ENCODE results near the gene IMMP2L.
A peak's percentile ranks its signal among the peaks of the same experiment; 100 is the strongest.

IMMP2L gene

DNA sequence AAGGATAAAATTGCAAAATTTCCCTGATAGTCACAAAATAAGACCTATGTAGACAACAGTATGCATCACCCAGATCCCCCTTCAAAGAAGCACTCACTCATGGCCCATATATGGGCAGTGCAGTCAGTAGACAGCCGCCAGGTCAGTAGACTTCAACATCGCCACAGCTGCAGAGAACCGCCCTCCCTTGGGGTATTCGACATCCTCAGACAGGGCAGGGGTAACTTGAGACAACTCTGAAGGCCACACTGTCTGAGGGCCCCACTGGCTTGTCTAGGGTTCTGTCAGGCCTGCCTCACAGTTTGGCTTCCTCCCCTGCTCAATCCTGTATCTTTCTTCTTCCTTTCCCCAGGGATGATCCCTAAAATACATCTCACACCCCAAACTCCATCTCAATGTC lies 172.3 kb downstream of the IMMP2L start:
- no peak for DNase-seq

DNA sequence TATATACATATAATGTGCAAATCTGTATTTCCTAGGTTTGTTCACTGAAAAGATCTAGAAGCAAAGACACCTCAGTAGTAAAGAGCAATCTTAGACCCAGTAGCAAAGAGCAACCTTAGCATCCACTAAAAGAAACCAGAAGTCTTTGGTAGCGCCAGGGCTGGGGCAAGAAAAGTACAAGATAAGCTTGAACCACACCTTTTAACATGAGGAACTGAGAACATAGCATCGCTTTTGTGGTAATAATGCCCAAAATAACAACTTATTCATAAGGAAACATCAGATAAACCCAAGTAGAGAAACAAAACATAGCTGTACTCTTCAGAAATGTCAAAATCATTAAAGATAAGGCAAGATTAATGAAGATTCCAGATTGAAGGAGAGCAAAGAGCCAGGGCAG lies 173.4 kb downstream of the IMMP2L start:
- DNase-seq, result no peak

DNA sequence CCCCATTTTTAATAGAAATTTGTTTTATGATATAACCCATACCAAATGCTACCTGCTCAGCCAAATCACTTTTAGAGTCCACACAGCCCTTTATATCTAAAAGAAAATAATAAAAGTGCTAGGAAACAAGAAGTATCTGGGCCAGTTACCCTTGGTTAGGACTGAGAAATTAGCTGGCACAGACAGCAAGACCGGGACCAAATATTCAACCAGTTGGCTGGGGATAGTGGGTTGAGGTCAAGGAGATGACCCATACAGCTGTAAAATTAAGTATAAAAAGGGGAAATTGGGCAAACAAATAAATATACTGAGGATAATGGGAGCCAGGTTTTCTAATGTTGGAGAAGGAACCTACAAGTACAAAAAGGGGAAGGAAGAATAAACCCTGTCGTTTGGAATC lies 174.3 kb downstream of the IMMP2L start:
- DNase-seq, result no peak

DNA sequence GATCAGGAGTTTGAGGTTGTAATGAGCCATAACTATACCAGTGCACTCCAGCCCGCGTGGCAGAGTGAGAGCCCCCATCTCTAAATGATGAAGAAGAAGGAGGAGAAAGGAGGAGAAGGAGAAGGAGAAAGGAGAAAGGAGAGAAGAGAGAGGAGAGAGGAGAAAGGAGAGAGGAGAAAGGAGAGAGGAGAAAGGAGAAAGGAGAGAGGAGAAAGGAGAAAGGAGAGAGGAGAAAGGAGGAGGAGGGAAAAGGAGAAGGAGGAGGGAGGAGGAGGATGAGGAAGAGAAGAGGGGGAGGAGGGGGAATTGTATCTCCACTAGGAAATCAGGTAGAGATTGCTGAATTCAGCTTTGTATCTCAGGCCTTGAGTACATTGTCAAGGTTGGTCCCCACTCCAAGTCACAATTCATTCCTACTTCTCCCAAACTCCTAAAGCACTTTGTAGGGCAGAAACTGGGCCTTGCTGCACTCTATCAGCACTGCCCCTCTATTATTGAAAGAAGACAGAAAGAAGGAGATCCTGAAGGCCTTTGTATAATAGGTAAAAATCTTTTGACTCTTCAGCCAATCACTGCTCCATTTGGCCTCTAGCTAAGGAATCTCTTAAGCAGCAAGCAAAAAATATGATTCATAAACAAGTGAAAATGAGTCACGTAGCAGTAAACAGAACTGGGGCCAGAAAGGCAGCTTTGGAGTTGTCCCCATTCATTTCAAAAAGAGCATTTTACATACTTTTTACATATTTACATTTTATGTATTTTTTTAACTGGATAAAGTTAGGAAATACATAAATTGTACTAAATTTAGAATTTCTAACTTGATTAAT lies 178.0 kb downstream of the IMMP2L start:
- peak; percentile 14 for DNase-seq

DNA sequence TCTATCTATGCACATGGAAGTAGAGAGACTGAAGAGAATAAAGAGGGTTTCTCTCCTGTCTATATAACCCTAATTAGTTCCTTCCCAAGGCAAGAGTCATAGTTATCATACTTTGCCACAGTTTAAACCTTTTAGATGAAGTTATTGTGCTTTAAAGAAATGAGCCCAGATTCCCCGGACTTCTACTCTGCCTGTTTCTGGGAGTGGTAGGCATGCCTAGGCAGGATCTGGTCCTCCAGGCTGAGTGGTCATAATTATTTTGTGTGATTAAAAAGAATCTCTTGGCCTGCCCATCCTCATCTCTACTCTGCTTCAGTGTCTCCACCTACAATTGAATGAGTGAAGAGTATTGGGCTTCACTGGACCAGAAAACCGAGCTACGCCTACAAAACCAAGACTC lies 179.2 kb downstream of the IMMP2L start:
- DNase-seq, result no peak

DNA sequence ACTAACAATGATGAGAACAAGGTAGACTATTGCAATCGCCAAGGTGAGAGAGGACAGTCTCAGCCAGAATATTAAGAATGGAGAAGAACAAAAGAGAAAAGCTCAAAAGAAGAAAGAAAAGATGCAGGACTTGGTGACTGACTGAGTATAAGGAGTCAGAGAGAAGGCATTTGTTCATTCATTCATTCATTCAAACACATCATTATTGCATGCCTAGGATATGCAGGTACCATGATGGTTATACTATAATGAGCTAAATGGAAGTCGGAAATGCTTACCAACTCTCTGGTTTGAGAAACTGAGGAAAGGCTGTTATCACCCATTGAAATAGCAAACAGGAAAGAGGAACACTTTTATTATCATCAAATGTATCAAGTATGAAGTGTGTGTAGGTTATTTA lies 180.7 kb downstream of the IMMP2L start:
- DNase-seq, result no peak

DNA sequence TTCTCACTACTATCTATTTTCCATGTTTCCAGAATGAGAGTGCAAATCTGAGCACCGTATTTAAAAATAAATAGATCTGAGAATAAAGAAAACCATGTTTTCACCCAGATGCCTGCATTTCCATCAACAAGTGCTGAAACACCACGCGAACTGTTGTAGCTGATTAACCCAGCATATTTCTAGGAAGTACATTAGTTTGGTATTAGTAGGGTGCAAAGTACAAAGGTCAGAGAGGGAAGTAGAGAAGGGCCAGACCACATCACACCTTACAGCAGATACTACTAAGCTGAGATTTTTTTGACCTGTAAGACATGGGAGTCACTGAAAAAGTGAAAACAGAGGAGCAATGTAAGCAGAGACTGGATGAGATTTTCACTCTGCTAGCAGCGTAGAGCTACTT lies 181.3 kb downstream of the IMMP2L start:
- no peak for DNase-seq

DNA sequence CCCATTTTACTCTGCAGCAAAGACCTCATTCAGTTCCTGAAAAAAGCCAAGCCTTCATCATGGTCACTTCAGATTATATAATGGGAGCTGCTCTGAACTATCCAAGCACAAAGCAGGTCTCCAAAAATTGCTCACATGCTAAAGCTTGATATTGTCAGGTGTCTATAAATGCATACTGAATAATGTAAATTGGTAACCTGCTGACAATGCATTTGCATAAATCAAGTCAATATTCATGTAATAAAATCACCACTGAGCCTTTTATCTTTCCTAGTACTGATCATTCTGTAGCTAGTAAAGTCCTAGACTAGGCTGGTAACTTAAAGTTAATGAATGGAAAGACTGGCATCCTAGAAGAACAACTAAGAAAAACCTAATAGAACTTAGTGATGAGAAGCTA lies 188.3 kb downstream of the IMMP2L start:
- DNase-seq, result no peak

DNA sequence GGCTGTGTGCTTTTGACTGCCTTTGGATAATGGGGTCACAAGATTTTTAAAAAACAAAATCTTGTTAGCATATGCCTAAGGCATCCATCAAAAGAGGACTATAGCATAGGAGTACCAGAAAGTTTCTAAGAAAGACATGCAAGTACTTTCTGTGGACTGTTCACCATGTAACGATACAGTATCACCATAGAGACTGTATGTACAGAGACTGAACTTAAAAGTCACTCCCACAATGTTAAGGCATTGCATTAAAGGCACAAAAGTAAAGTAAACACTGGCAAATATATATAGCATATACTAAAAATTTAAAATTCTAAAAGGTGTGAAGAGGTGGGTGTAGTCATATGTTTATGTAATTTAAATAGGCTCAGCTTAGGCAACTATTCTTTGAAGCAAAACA lies 190.9 kb downstream of the IMMP2L start:
- no peak for DNase-seq

DNA sequence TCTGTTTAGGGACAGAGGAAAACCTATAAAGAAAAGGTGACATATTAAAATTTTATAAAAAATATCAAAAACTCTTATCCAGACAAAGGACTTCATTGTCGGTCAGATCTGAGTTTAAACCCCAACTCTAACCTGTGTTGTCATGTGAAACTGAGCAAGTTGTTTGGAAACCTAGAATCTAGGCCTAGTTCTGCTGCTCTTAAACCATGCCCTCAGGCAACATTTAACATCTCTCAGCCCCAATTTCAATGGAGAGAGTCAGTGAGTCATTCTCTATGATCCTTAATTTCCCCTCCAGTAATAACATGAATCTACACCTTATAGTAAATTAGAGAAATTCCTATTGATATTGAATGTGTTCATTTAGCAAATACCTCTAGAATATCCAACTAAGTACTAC lies 192.3 kb downstream of the IMMP2L start:
- DNase-seq, result no peak

DNA sequence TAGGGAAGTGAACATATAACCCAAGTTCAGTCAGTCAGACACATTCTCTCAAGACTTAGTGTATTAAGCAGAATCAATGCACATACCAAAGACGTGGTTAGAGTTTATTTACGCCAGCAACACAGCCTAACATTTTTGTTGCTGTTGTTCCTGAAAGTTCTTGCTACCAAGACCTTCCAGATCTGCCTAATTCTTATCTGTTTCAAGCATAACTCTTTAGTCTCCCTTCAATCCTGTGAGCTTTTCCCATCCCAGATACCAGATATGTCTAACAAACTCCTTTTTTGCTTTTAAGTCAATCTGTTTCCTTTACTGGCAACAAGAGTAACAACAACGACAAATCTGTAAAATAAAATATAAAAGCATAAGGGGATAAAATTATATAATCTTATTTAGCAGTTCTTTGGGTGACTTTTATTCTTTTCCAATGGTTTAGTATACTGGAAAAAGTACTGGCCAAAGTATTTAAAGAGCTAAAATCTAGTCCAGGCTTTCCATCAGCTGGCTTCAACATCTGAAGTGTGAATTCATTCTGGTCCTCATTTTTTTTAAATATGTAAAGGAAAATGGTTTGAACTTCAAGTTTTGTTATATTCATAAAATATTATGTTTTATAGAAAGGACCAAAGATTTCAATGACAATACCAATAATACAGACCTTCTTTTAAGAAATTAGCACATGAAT lies 193.8 kb downstream of the IMMP2L start:
- no peak for DNase-seq

DNA sequence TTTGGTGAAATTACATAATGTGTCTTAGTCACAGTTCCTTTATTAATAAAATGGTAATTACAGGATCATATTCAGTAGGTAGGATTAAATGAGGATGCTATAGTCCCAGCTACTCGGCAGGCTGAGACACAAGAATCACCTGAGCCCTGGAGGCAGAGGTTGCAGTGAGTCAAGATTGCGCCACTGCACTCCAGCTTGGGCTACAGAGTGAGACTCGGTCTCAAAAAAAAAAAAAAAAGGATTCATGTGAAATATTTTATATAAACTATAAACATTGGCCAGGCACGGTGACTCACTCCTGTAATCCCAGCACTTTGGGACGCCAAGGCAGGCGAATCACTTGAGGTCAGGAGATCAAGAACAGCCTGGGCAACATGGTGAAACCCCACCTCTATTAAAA lies 197.9 kb downstream of the IMMP2L start:
- DNase-seq, result peak; percentile 61

DNA sequence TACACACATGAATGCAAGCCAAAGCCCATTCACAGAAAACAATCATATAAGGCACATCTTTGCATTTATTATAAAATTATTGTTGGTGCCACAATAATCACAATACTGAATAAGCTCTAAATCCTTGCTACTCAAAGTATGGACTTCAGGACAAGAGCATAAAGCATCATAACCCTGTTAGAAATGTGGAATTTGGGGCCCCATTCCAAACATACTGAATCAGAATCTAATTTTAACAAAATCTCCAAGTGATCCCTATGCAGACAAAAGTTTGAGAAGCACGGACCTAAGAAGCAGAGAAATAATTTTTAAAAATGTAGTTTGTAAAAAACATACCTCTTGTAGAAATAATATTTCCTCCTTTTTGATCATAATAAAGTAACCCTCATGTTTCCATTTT lies 199.2 kb downstream of the IMMP2L start:
- DNase-seq, result peak; percentile 71

DNA sequence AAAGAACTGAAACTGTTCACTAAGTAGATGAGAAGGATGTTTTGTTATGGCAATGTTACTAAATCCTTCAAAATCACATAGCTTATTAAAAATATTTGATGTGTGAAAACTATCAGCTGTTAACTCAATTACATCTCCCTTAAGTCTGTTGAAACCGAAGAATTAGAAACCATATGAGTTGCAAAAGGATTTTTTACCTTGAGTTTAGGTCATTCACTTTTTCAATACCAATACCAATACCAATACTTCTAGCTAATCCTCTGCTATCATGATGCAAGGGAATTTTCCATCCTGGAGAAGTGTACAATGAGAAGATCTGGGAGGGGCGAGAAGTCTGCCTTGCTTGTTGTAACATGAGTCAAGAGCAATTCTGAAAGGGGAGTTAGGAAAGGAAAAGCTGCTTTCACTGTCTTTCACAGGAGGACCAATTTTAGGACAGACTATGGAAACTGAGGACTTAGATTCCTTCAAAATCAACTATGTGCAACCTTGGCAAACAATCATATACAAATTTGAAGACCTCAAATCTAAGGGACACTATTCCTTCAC lies 199.7 kb downstream of the IMMP2L start:
- DNase-seq, result peak; percentile 59

DNA sequence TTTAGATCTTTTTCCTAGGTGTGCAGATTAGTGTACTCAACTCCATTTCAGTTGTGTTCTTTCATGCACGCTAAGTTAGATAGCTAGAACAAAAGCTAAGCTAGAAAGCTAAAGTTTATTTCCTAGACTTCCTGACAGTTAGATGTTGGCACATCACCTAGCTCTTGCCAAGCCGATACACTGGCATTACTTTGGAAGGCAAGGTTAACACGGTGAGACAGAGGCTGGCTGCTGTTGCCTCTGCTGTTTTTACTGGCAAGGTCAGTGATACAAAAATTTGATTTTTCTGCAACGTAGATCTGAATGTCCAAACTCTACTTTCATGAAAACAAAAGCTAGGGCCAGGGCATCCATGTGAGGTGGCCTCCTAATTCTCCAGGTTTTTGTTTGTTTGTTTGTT lies 203.4 kb downstream of the IMMP2L start:
- no peak for DNase-seq

DNA sequence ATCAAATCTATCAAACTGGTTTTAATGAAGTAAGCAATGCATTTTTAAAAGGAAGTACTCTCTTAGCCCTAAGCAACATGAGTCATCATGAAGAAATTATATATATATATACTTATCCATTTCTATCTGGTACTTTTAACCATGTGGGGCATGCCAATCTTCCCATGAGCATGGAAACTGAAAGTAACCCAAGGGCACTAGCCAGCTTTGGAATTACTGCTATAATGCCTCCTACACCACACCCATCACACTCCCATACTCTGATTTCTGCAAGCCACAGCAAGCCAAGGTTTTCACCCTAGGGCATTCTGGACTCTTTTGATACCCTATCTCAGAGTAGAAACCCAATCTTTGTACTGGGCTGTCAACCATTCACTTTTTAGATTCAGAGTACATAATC lies 204.6 kb downstream of the IMMP2L start:
- peak; percentile 36 for DNase-seq

DNA sequence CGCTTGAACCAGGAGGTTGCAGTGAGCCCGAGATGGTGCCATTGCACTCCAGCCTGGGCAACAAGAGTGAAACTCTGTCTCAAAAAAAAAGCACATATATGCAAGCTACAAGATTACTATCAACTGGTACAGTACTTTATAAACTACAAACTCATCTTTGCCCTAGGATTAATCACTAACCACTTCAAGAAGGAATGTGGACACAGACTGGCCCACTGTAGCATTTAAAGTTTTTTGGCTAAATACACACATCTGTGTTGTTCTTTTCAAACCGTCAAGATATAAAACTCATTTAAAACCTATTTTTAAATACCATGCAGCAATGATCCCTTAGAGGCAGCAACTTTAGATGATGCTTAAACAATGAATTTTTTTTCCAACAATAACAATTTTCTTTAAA lies 205.4 kb downstream of the IMMP2L start:
- peak; percentile 8 for DNase-seq

DNA sequence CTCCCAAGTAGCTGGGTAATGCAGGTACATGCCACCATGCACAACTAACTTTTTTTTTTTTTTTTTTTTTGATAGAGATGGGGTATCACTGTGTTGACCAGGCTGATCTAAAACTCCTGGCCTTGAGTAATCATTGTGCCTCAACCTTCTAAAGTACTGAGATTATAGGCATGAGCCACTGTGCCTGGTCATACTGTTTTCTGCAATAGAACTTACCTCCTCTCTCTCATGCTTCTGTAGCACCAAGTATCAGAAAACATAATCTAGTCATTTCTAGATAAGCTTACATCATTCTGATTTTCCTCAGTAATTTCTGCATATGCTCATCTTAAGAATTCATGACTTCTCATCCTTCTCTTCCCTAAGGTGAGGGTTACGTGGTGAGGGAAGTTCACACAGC lies 210.0 kb downstream of the IMMP2L start:
- DNase-seq, result no peak

DNA sequence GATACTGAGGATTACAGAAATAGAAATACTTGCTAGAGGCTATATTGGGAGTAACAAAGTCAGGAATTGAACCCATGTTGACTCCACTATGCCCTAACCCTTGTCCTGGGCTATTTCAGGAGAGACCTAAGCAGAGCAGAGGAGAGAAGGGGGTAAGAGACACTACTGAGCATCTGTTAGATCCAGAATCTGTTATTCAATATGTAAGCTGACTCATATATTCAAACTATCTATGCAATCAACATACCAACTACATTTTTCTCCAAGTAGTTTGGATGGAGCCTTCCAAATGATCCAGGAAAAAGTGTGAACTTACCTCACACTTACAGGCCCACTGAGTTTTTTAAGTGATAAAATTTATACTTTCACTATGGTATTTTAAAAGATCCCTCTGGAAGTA lies 216.1 kb downstream of the IMMP2L start:
- DNase-seq, result no peak

DNA sequence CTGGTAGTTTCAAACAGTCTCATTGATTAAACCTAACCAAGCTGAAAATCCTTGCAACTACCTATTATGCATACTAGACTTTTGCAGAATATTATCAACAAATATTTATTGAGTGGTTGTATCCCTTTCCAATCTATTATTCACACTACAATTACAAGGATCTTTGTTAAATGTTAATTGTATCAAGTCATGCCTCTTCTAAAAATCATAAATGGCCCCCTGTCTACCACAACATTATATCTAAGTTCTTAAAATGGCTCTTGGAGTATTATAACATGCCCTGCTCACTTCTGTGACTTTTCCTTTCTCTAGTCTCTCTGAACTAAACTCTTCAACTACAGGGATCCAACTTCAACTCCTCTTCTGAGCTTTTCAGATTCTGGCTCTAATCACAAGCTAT lies 219.3 kb downstream of the IMMP2L start:
- no peak for DNase-seq

DNA sequence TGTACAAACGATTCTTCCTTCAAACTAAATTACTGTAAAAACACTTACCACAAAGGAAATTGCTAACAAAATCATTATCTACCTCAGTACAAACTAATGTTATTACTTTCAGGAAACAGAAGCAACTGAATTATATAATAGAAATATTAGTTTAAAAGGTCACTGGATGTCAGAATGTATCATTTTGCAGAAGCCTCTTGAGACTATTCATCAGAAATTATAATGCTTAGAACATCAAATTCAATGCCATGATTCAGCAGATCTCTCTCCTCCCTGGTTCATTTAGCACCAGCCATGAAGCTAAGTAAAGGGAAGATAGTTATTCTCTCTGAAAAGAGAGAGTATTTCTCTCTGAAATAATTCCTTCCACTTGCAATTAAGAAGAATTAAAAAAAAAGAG lies 223.3 kb downstream of the IMMP2L start:
- no peak for DNase-seq

DNA sequence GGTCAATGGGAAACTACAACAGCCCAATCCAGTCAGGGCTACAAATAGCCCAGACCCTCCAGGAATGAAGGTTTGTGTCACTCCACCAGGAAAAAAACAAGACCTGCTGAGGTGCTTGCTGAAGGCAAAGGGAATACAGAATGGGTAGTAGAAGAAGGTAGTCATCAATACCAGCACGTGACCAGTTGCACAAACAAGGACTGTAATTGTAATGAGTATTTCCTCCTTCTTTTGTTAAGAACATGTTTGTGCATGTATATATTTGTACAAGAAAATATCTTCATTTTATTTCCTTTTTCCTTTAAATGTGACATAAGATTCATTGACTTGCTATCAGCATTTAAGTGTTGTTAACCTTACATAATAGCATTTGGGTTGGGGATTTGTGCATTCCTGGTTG lies 229.3 kb downstream of the IMMP2L start:
- DNase-seq, result no peak

DNA sequence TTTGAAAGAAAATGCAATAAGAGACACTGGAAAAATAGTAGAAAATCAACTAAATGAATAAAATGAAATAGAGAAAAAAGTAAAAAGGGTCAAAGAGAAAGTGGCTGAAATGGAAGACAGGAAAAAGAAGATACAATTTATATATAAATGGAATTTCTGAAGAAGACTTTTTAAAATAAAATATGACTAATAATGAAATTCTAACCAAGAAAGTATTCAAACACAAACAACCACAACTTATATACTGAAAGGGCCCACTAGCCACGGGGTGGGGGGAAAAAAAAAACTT lies 232.1 kb downstream of the IMMP2L start:
- DNase-seq, result no peak
